Suprapubic skin (tissue), 3 donors: ENCODE measurements around the gene ZCCHC24.

Experiments
- CTCF ChIP-seq, 2 donors: fragments of 200-600 bp in 1 of 2; fragments of 450-650 bp in 1 of 2; sonication (generic) in 1 of 2; IDR thresholded peaks; one replicate each; pipeline ENCODE4 v1.5.1; 2016 to 2019; ENCODE audit warnings: antibody characterized with exemption in 2 of 2, mild to moderate bottlenecking in 1 of 2, moderate library complexity in 1 of 2
- POLR2A ChIP-seq, 2 donors: fragments of 450-650 bp; IDR thresholded peaks; one replicate each; pipeline ENCODE4 v1.6.1; 2017; ENCODE audit warnings: antibody characterized with exemption in 2 of 2, mild to moderate bottlenecking in 2 of 2, moderate library complexity in 2 of 2

GRCh38 chr10:79490400-79491142 lies 45.1 kb upstream of the ZCCHC24 start:
- no peak for TF ChIP-seq CTCF (IDR thresholded peaks at IDR 0.05)
- TF ChIP-seq POLR2A (IDR thresholded peaks at IDR 0.05) = no peak
